ENCODE measurements around the gene PPP1R14C. TPM values are rescaled to one million over a fixed set of nuclear protein-coding genes. Genes with fewer than 3 reads are reported as not detected.

Gene PPP1R14C, protein sequence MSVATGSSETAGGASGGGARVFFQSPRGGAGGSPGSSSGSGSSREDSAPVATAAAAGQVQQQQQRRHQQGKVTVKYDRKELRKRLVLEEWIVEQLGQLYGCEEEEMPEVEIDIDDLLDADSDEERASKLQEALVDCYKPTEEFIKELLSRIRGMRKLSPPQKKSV
- total RNA-seq, result 0.47 TPM in 1 of 2 replicates, not detected in the other

DNA sequence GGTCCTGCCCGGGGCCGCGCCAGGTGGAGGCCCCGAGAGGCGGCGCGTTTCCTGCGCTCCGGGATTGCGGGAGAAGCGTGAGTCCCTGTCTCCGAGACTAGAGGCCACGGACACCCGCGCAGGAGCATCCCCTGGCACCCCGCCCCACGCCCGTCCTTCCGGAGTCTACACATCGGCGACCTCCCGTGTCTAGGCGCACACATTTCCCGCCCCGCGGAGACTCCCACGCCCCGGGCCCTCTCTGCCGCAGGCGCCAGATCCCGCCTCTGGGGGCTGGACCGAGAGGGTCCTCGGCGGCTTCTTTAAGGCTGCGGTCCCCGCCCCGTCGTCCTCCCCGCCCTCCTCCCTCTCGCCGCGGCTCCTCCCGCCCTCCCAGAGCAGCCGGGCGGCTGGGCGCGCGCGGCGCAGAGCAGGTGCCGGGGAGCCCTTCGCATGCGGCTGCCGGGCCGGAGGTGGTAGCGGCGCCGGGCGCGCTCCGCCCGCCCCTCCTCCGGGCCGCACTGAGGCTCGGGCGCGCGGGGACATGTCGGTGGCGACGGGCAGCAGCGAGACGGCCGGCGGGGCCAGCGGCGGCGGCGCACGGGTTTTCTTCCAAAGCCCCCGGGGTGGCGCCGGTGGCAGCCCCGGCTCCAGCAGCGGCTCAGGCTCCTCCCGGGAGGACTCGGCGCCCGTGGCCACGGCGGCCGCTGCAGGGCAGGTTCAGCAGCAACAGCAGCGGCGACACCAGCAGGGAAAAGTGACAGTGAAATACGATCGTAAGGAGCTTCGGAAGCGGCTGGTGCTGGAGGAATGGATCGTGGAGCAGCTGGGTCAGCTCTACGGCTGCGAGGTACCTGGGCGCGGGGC, at the start of gene PPP1R14C:
Gene PPP1R14C, plus strand, starts transcription at position 375 of the 846 bp plus-strand sequence. Its CDS starts 149 bp downstream, at position 524.

Other genes with a start within 250 kb of the PPP1R14C start
- gene RAET1E, start 244.9 kb upstream of the PPP1R14C start, total RNA-seq, result under 0.01 and 0.09 TPM in 2 replicates
- 0.18 and 0.56 TPM in 2 replicates for gene RAET1G, start 219.9 kb upstream of the PPP1R14C start, total RNA-seq
- 6.9 and 14.0 TPM in 2 replicates for gene ULBP2, start 201.0 kb upstream of the PPP1R14C start, total RNA-seq
- gene ULBP1, start 179.1 kb upstream of the PPP1R14C start, total RNA-seq, result 0.09 and 1.1 TPM in 2 replicates
- gene RAET1L, start 117.5 kb upstream of the PPP1R14C start, total RNA-seq, result not detected in 2 replicates
- gene ULBP3, start 73.9 kb upstream of the PPP1R14C start, total RNA-seq, result 9.2 and 15.0 TPM in 2 replicates
- gene IYD, start 226.0 kb downstream of the PPP1R14C start, total RNA-seq, result not detected in 2 replicates